ENCODE measurements around the gene CORO1C. TPM values are rescaled to one million over a fixed set of nuclear protein-coding genes. Genes with fewer than 3 reads are reported as not detected.

The CORO1C gene
- total and polyA plus RNA-seq, 9 of the 15 experiments (the other 6 are each of a cell fraction or from before 2014, with no cell fraction given), result 55.2 to 280 (median 150) TPM

GRCh38 chr12:108629824-108630476 is 101.4 kb downstream of the CORO1C start (continued):
- TF ChIP-seq THAP12 (CRISPR knock-in tag; IDR thresholded peaks at IDR 0.05), result peak; percentile 64; the same call in 1 of the 2 replicates
- no peak for TF ChIP-seq ZKSCAN1 (IDR thresholded peaks at IDR 0.05; ENCODE audit: low read depth, low read length)
- TF ChIP-seq HDGF (IDR thresholded peaks at IDR 0.05), result 0 out of 2 replicates have a peak, but pooled peaks have one; percentile 35
- no peak; the same call in 1 of the 2 replicates for TF ChIP-seq NFXL1 (CRISPR knock-in tag; IDR thresholded peaks at IDR 0.05)
- no peak for TF ChIP-seq ZNF76 (CRISPR knock-in tag; IDR thresholded peaks at IDR 0.05; ENCODE audit: borderline replicate concordance)
- no peak for TF ChIP-seq NR0B1 (IDR thresholded peaks at IDR 0.05; ENCODE audit: partially characterized antibody)
- peak; percentile 43; the same call in 1 of the 2 replicates for TF ChIP-seq ZNF134 (CRISPR knock-in tag; conservative IDR thresholded peaks at IDR 0.05)
- TF ChIP-seq RREB1 (CRISPR knock-in tag; IDR thresholded peaks at IDR 0.05), result no peak
- TF ChIP-seq MTA3 (IDR thresholded peaks at IDR 0.05; ENCODE audit: borderline replicate concordance), result peak; percentile 85; the same call in 1 of the 2 replicates
- TF ChIP-seq STAT6 (CRISPR knock-in tag; IDR thresholded peaks at IDR 0.05), result no peak
- TF ChIP-seq TBL1XR1 (IDR thresholded peaks at IDR 0.05; ENCODE audit: low read length in 2 of 2), result peak; percentile 24 to 89; a peak in 2 of 4 replicates
- TF ChIP-seq TGIF2 (CRISPR knock-in tag; IDR thresholded peaks at IDR 0.05), result no peak
- TF ChIP-seq ESRRB (CRISPR knock-in tag; IDR thresholded peaks at IDR 0.05; ENCODE audit: borderline replicate concordance), result no peak
